Prostate gland (tissue), 2 donors: Measurements from ENCODE around the gene IGSF11. TPM values are rescaled to one million over a fixed set of nuclear protein-coding genes. Genes with fewer than 3 reads are reported as not detected.

ENCODE experiments used
- DNase-seq: peaks from one replicate; pipeline ENCODE4 v3.0.0-alpha.2; 2019; ENCODE audit warnings: low spot score
- H3K27ac ChIP-seq, 2 donors: fragments of 200-600 bp; sonication (generic); 2 replicates each; pipeline ENCODE4 v1.5.1; 2017 to 2019
- H3K27me3 ChIP-seq: fragments of 200-600 bp; sonication (generic); replicated peaks from 2 replicates; pipeline ENCODE4 v1.5.1; 2019; ENCODE audit not compliant: insufficient read depth
- H3K36me3 ChIP-seq, 2 donors: fragments of 200-600 bp; sonication (generic); 1 replicate in 1 of 2; 2 replicates in 1 of 2; pipeline versions ENCODE4 v1.5.1 to v1.8.1; 2017 to 2019
- H3K4me1 ChIP-seq: fragments of 200-600 bp; sonication (generic); replicated peaks from 2 replicates; pipeline ENCODE4 v1.5.1; 2019
- H3K4me3 ChIP-seq, 2 donors: fragments of 200-600 bp; sonication (generic); 2 replicates each; pipeline ENCODE4 v1.5.1; 2017 to 2019
- H3K9me3 ChIP-seq: fragments of 200-600 bp; sonication (generic); 2 replicates; pipeline ENCODE4 v1.5.1; 2017
- POLR2A ChIP-seq: fragments of 450-650 bp; IDR thresholded peaks from one replicate; pipeline ENCODE4 v1.6.1; 2016; ENCODE audit warnings: antibody characterized with exemption, mild to moderate bottlenecking
- POLR2AphosphoS5 ChIP-seq: sonication (generic); formaldehyde crosslinking; IDR thresholded peaks from one replicate; pipeline ENCODE4 v1.6.1; 2017; ENCODE audit warnings: antibody characterized with exemption
- WGBS: methylation state at CpG from one replicate; pipeline ENCODE4 v1.1.5; 2018; 5-methylcytosine and 5-hydroxymethylcytosine counted together
- intact Hi-C: fragments of 100-400 bp; cut with DNase I; formaldehyde crosslinking; loops from one replicate; pipeline ENCODE4 v1.14.2; 2022
- total RNA-seq, 2 donors: library from RNA; depleted of rRNA; stranded (reverse); fragments of >200 nt; gene quantifications; one replicate each; pipeline ENCODE4 v1.1.0, GENCODE V29; 2016
- TF ChIP-seq, protein P1 (sequence below), 4 experiments: fragments of 200-600 bp in 2 of 4; fragments of 450-650 bp in 2 of 4; sonication (generic) in 2 of 4; IDR thresholded peaks; 1 replicate in 3 of 4; 2 replicates in 1 of 4; pipeline ENCODE4 v1.5.1; 2016 to 2019; ENCODE audit warnings: antibody characterized with exemption in 4 of 4, mild to moderate bottlenecking in 2 of 4, moderate library complexity in 2 of 4

Gene IGSF11
- total RNA-seq, 2 donors from 2014 or later = 0.46 to 30.9 TPM

- Histone ChIP-seq H3K4me3 (no peak overlapping the region), H3K36me3 (no peaks in the 10 kb centered on the region), H3K27me3 (no peaks in the 10 kb centered on the region), H3K4me1 (no peaks in the 10 kb centered on the region), H3K9me3 (no peaks in the 10 kb centered on the region), H3K27ac (no peak overlapping the region)
- WGBS = 23% methylated on average over 2 of the region's 2 CpGs
- intact Hi-C loops = no loop called here
- no peak for DNase-seq
- TF ChIP-seq POLR2A (no peak), POLR2AphosphoS5 (no peak)
- TF ChIP-seq, protein P1, sequence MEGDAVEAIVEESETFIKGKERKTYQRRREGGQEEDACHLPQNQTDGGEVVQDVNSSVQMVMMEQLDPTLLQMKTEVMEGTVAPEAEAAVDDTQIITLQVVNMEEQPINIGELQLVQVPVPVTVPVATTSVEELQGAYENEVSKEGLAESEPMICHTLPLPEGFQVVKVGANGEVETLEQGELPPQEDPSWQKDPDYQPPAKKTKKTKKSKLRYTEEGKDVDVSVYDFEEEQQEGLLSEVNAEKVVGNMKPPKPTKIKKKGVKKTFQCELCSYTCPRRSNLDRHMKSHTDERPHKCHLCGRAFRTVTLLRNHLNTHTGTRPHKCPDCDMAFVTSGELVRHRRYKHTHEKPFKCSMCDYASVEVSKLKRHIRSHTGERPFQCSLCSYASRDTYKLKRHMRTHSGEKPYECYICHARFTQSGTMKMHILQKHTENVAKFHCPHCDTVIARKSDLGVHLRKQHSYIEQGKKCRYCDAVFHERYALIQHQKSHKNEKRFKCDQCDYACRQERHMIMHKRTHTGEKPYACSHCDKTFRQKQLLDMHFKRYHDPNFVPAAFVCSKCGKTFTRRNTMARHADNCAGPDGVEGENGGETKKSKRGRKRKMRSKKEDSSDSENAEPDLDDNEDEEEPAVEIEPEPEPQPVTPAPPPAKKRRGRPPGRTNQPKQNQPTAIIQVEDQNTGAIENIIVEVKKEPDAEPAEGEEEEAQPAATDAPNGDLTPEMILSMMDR (IDR thresholded peaks at IDR 0.05) = no peak
These were observed 144.4 kb downstream of the IGSF11 start for GRCh38 chr3:118890206-118890605.

- H3K27me3 ChIP-seq = no peaks in the 10 kb centered on the region
- H3K36me3 ChIP-seq = no peaks in the 10 kb centered on the region
- intact Hi-C loops = loop anchor here (10.0 kb wide), 1 partner anchor 145 kb away; the partner anchor contains the start of gene IGSF11
- no peaks in the 10 kb centered on the region for H3K9me3 ChIP-seq
- no peak for DNase-seq
- no peak for TF ChIP-seq POLR2AphosphoS5
- TF ChIP-seq, protein P1 (IDR thresholded peaks at IDR 0.05) = no peak
- H3K27ac ChIP-seq = no peak overlapping the region
- no peak overlapping the region for H3K4me3 ChIP-seq
- H3K4me1 ChIP-seq = no peaks in the 10 kb centered on the region
These were observed 145.0 kb downstream of the IGSF11 start for GRCh38 chr3:118889691-118890090.

GRCh38 chr3:118886708-118887107, 147.9 kb downstream of the IGSF11 start:
- no peak overlapping the region for H3K27ac ChIP-seq
- H3K9me3 ChIP-seq = no peaks in the 10 kb centered on the region
- H3K4me1 ChIP-seq = no peaks in the 10 kb centered on the region
- H3K27me3 ChIP-seq = no peaks in the 10 kb centered on the region
- no peak for TF ChIP-seq POLR2AphosphoS5
- TF ChIP-seq POLR2A = no peak
- no peaks in the 10 kb centered on the region for H3K36me3 ChIP-seq
- intact Hi-C loops = loop anchor here (10.0 kb wide), 1 partner anchor 148 kb away; the partner anchor contains the start of gene IGSF11
- WGBS = 89% methylated on average over 3 of the region's 3 CpGs
- no peak for DNase-seq
- H3K4me3 ChIP-seq = no peak overlapping the region

GRCh38 chr3:118884748-118885206, 149.9 kb downstream of the IGSF11 start:
- peak; percentile 56 for DNase-seq
- TF ChIP-seq POLR2A (no peak), POLR2AphosphoS5 (no peak)
- TF ChIP-seq, protein P1 (IDR thresholded peaks at IDR 0.05) = peak in 3 of 4 experiments; percentile 61 to 79 (median 65)
- no peaks in the 10 kb centered on the region for H3K36me3 ChIP-seq
- H3K27me3 ChIP-seq = no peaks in the 10 kb centered on the region
- H3K9me3 ChIP-seq = no peaks in the 10 kb centered on the region
- intact Hi-C loops = loop anchor here (5.0 to 10.0 kb wide), 2 partner anchors 150 to 213 kb away; partner anchors contain the start of gene IGSF11
- H3K4me3 ChIP-seq = no peak overlapping the region
- WGBS = 0% methylated on average over 3 of the region's 3 CpGs
- no peaks in the 10 kb centered on the region for H3K4me1 ChIP-seq
- no peak overlapping the region for H3K27ac ChIP-seq

- no peaks in the 10 kb centered on the region for H3K9me3 ChIP-seq
- peak; percentile 68 for DNase-seq
- intact Hi-C loops = loop anchor here (5.0 to 10.0 kb wide), 2 partner anchors 152 to 215 kb away; partner anchors contain the start of gene IGSF11
- no peak overlapping the region for H3K4me3 ChIP-seq
- H3K4me1 ChIP-seq = no peaks in the 10 kb centered on the region
- no peaks in the 10 kb centered on the region for H3K27me3 ChIP-seq
- H3K36me3 ChIP-seq = no peaks in the 10 kb centered on the region
- H3K27ac ChIP-seq = no peak overlapping the region
- 72% methylated on average over 3 of the region's 3 CpGs for WGBS
- TF ChIP-seq, protein P1 (IDR thresholded peaks at IDR 0.05) = peak; percentile 62 to 73 (median 69)
- TF ChIP-seq POLR2A = no peak
These were observed 152.2 kb downstream of the IGSF11 start for GRCh38 chr3:118882353-118882947.
